DND-41 (cell line): ENCODE data around the gene KCNAB1.

Experiments used
- CTCF ChIP-seq: IDR thresholded peaks from 2 replicates; pipeline ENCODE4 v1.5.1; 2012; ENCODE audit warnings: borderline replicate concordance, low read length, moderate library complexity, mild to moderate bottlenecking; ENCODE audit not compliant: poor library complexity, severe bottlenecking; ENCODE audit errors: extremely low read depth
- EZH2 ChIP-seq: IDR thresholded peaks from 3 replicates; pipeline ENCODE4 v1.6.1; 2012; ENCODE audit warnings: borderline replicate concordance, low read depth, mild to moderate bottlenecking, moderate library complexity, low read length, inconsistent platforms; ENCODE audit not compliant: severe bottlenecking

DNA sequence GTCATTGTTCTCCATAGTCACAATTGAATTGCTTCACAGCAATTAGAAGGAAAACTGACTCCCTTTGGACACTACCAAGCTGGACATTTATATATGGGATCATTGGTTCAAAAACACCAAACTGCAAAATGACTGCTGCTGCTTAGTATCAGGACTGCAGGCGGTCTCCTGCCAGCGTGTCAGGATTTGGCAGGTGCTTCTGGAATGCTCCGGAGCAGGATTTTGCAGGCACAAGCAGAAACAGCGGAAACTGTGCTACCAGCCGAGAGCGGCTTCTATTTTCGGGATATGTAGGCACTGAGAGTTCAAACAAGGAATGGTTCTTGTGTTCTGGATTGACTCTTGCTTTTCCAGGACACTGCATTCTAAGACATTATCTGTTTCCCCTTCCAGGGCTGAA lies 339.1 kb downstream of the KCNAB1 start:
- TF ChIP-seq CTCF = no peak
- TF ChIP-seq EZH2 = no peak
